T-helper 17 cell (primary cell): ENCODE measurements around the gene KNDC1. TPM values are rescaled to one million over a fixed set of nuclear protein-coding genes. Genes with fewer than 3 reads are reported as not detected.
A peak's percentile ranks its signal among the peaks of the same experiment; 100 is the strongest.

ENCODE experiments used
- ATAC-seq: fragments of 150-1000 bp; cut with Tn5 transposase; 2 replicates; pipeline ENCODE4 v1.10.0; 2021; ENCODE audit warnings: mild to moderate bottlenecking, moderate library complexity
- DNase-seq, 3 donors: peaks; one replicate each; pipeline versions ENCODE4 v3.0.0 to v3.0.0-alpha.2; 2020 to 2021
- H3K9me3 ChIP-seq: one replicate; pipeline ENCODE4 v1.7.0; 2013; ENCODE audit warnings: low read length, mild to moderate bottlenecking; ENCODE audit not compliant: control insufficient read depth, poor library complexity, severe bottlenecking
- H3K27ac Mint-ChIP-seq: one replicate; pipeline ENCODE4 v1.8.0; 2022; ENCODE audit warnings: mild to moderate bottlenecking, moderate library complexity, mixed read lengths
- H3K27me3 Mint-ChIP-seq: one replicate; pipeline ENCODE4 v1.8.0; 2022; ENCODE audit warnings: mixed read lengths
- H3K36me3 Mint-ChIP-seq: one replicate; pipeline ENCODE4 v1.8.0; 2022; ENCODE audit warnings: low read depth, mixed read lengths
- H3K4me1 Mint-ChIP-seq: one replicate; pipeline ENCODE4 v1.8.0; 2022; ENCODE audit warnings: mild to moderate bottlenecking, mixed read lengths
- H3K4me3 Mint-ChIP-seq: one replicate; pipeline ENCODE4 v1.8.0; 2022; ENCODE audit warnings: mild to moderate bottlenecking, moderate library complexity, mixed read lengths
- total RNA-seq, 4 donors: library from RNA in 2 of 4; stranded (reverse) in 2 of 4; gene quantifications; one replicate each; pipeline ENCODE4 v1.2.3 and lab custom pipeline; 2022 to 2026

KNDC1 gene
- total RNA-seq, 2 donors from 2014 or later = 0.42 to 1.1 TPM

GRCh38 chr10:133156674-133157579 lies 3.1 kb upstream of the KNDC1 start:
- H3K4me1 Mint-ChIP-seq = no peaks in the 10 kb centered on the region

GRCh38 chr10:133157662-133158436 lies 2.2 kb upstream of the KNDC1 start:
- DNase-seq (no peak), ATAC-seq (no peak)
- Mint-ChIP-seq H3K4me3 (peak overlapping the region; percentile 67), H3K27me3 (peaks cover 11% of the 10 kb centered on the region), H3K4me1 (no peaks in the 10 kb centered on the region), H3K36me3 (no peaks in the 10 kb centered on the region), H3K27ac (no peak overlapping the region)
- H3K9me3 ChIP-seq = no peaks in the 10 kb centered on the region

More at GRCh38 chr10:133156674-133157579, 3.1 kb upstream of the KNDC1 start:
- DNase-seq (no peak), ATAC-seq (no peak)
- peak overlapping the region; percentile 67 for H3K4me3 Mint-ChIP-seq
- H3K27ac Mint-ChIP-seq = no peak overlapping the region
- H3K36me3 Mint-ChIP-seq = no peaks in the 10 kb centered on the region
- H3K9me3 ChIP-seq = no peaks in the 10 kb centered on the region
- H3K27me3 Mint-ChIP-seq = peaks cover 12% of the 10 kb centered on the region

- no peak for DNase-seq
- peaks cover 14% of the 10 kb centered on the region for H3K27me3 Mint-ChIP-seq
- ATAC-seq = no peak
- H3K4me3 Mint-ChIP-seq = no peak overlapping the region
- H3K27ac Mint-ChIP-seq = no peak overlapping the region
- no peaks in the 10 kb centered on the region for H3K36me3 Mint-ChIP-seq
- H3K4me1 Mint-ChIP-seq = no peaks in the 10 kb centered on the region
- H3K9me3 ChIP-seq = no peaks in the 10 kb centered on the region
Observed at GRCh38 chr10:133158437-133158755, 1.6 kb upstream of the KNDC1 start.

DNA sequence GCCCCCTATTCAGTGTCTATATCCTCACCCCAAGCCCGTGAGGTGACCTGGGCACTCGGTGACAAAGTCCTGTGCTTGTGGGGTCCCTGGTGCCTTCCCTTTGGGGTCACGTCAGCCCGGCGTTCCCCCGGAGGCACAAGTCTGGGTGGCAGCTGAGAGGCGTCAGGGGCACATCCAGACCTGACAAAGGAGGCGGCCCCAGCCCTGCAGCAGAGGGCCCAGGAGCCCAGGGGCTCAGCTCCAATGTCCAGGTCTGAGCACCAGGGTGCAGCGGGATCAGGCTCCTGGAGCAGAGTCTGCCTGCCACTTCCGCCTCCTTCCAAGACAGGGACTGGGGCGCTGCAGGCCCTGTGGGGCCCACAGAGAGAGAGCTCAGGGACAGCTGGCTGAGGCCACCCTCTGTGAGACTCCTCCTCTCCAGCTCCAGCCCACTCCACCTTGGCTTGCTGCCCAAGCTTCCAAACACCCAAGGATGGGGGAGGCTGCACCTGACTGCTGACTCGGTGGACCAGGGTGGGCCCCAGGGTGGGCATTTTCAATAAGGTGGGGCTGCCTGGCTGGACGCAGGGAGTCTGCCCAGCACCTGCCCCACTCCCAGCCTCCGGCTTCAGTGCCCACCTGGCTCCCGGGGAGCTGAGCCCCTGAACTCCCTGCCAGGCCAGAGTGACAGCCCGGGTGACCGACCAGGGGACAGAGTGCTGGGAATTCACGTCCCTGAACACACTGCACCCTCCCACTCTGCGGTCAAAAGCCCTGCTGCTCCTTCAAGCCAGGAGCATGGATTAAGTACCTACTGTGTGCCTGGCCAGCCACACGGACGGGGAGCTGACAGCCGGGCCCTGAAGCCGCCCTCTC lies 1.0 kb upstream of the KNDC1 start:
- H3K9me3 ChIP-seq = no peaks in the 10 kb centered on the region
- ATAC-seq (no peak), DNase-seq (no peak)
- H3K27ac Mint-ChIP-seq = no peak overlapping the region
- H3K27me3 Mint-ChIP-seq = peaks cover 14% of the 10 kb centered on the region
- no peaks in the 10 kb centered on the region for H3K36me3 Mint-ChIP-seq
- no peaks in the 10 kb centered on the region for H3K4me1 Mint-ChIP-seq
- H3K4me3 Mint-ChIP-seq = peak overlapping the region; percentile 36

- no peaks in the 10 kb centered on the region for H3K9me3 ChIP-seq
- no peaks in the 10 kb centered on the region for H3K4me1 Mint-ChIP-seq
- no peak for DNase-seq
- H3K4me3 Mint-ChIP-seq = no peak overlapping the region
- H3K27me3 Mint-ChIP-seq = peaks cover 11% of the 10 kb centered on the region
- no peak for ATAC-seq
- H3K27ac Mint-ChIP-seq = no peak overlapping the region
- H3K36me3 Mint-ChIP-seq = no peaks in the 10 kb centered on the region
Observed at GRCh38 chr10:133159611-133159949, 439 bp upstream of the KNDC1 start.

DNA sequence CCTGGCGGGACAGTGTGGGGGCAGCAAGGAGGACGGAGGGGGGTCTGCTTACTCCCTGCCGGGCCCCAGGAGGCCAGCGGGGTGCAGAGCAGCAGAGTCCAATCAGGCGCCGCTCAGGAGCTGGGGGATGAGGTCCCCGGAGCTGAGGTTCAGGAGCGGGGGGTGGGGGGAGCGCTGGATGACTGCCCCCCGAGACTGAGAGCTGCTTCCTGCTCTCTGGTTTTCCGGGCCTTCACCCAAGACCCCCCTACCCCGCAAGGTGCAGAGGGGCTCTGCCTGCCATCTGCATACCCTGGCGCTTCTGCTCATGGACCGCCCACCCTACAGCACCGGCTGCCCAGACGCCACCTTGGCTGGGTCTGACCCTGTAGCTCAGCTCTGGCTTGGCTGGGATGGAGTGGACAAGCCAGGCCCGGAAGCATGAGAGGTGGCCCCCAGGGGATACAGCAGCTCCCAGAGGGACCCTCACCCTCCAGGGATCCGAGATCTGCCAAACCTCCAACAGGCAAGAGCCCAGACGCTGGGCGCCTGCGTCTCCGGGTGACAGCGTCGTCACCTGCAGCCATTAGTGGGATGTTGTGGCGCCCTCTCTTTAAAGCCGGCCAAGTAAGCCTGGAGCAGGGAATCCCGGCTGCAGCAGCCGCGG lies 930 bp downstream of the KNDC1 start:
- Mint-ChIP-seq H3K27me3 (peaks cover 9% of the 10 kb centered on the region), H3K36me3 (no peaks in the 10 kb centered on the region), H3K4me1 (no peaks in the 10 kb centered on the region), H3K27ac (no peak overlapping the region), H3K4me3 (peak overlapping the region; percentile 77)
- DNase-seq (no peak), ATAC-seq (no peak)
- no peaks in the 10 kb centered on the region for H3K9me3 ChIP-seq

DNA sequence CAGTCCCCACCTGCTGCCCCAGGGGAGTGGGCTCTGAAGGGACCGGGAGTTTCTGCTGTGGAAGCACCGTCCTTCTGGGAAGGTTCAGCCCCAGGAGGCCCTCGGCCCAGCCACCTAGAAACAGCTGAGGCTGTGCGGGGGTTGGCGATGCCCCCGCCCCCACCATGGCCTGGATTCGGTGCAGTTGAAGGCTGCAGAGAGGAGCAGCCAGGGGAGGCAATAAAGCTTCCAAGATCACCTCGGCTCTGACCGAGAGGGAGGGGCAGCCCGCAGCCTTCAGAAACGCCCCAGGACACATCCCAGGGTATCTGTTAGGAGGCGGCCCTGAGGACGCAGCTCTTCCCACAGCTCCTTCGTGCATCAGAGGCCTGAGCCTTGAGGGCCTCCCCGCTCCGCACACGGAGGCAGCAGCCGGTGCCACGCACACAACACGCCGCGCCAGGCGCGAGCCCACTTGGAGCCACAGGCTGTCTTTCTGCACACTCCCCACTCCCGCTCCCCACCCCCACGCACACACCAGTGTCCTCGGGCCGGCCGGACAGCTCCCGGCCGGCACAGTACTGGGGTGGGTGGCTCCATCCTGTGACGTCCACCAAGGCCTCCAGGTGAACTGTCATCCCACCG lies 1.6 kb downstream of the KNDC1 start:
- Mint-ChIP-seq H3K36me3 (no peaks in the 10 kb centered on the region), H3K4me1 (no peaks in the 10 kb centered on the region), H3K27me3 (peaks cover 9% of the 10 kb centered on the region), H3K27ac (no peak overlapping the region), H3K4me3 (no peak overlapping the region)
- DNase-seq (no peak), ATAC-seq (no peak)
- no peaks in the 10 kb centered on the region for H3K9me3 ChIP-seq

GRCh38 chr10:133162178-133162909 lies 2.3 kb downstream of the KNDC1 start:
- H3K4me3 Mint-ChIP-seq = no peak overlapping the region
- H3K27ac Mint-ChIP-seq = no peak overlapping the region
- peaks cover 9% of the 10 kb centered on the region for H3K27me3 Mint-ChIP-seq
- ATAC-seq (no peak), DNase-seq (no peak)
- H3K36me3 Mint-ChIP-seq = no peaks in the 10 kb centered on the region
- H3K9me3 ChIP-seq = no peaks in the 10 kb centered on the region
- no peaks in the 10 kb centered on the region for H3K4me1 Mint-ChIP-seq

GRCh38 chr10:133162910-133163856 lies 3.2 kb downstream of the KNDC1 start:
- Mint-ChIP-seq H3K27ac (no peak overlapping the region), H3K36me3 (no peaks in the 10 kb centered on the region), H3K4me1 (no peaks in the 10 kb centered on the region), H3K4me3 (no peak overlapping the region), H3K27me3 (peaks cover 9% of the 10 kb centered on the region)
- DNase-seq (no peak), ATAC-seq (no peak)
- no peaks in the 10 kb centered on the region for H3K9me3 ChIP-seq

DNA sequence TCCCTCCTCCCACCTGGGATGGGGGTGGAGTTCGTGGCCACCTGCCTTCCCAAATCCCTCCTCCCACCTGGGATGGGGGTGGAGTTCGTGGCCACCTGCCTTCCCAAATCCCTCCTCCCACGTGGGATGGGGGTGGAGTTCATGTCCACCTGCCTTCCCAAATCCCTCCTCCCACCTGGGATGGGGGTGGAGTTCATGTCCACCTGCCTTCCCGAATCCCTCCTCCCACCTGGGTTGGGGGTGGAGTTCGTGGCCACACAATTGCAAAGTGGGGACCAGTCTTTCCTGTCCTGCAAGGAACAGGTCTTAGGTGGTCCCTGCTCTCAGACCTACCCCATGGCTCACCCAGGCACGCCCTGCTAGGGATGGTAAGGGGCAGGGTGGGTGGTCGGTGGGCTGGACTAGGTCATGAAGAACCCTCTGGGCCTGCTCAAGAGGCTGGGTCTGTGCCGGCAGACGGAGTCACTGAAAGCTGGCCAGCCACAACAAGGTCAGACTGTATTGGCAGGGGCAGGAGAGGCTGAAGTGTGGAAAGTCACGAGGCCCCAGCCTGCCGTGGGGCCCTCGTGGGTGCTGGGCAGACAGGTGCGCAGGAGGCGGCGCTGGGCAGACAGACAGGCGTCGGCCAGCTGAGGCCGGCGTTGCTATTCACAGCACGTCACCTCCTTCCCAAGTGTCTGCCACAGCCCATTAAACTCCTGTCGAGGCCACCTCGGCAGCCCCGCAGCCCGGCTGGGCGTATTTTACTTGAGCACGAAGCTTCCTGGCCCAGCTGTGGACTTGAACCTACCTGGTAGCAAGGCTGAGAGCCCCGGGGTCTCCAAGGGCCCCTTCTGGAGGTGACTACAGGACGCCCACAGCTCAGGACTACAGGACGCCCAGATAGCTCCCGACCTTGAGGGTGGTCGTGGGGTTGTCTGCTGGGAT lies 4.1 kb downstream of the KNDC1 start:
- no peak overlapping the region for H3K27ac Mint-ChIP-seq
- H3K36me3 Mint-ChIP-seq = no peaks in the 10 kb centered on the region
- peaks cover 9% of the 10 kb centered on the region for H3K27me3 Mint-ChIP-seq
- H3K9me3 ChIP-seq = no peaks in the 10 kb centered on the region
- ATAC-seq = no peak
- no peak for DNase-seq
- H3K4me3 Mint-ChIP-seq = no peak overlapping the region
- H3K4me1 Mint-ChIP-seq = no peaks in the 10 kb centered on the region
